Smooth muscle cell (in vitro differentiated cells): ENCODE data around the gene SCGB1C2. TPM values are rescaled to one million over a fixed set of nuclear protein-coding genes. Genes with fewer than 3 reads are reported as not detected.

Experiments
- DNase-seq: peaks from one replicate; lab custom pipeline; 2025; ENCODE audit not compliant: unreplicated experiment; lab: John Stamatoyannopoulos, UW
- H2AFZ ChIP-seq: fragments of 200-600 bp; sonication (generic); 2 replicates; pipeline ENCODE4 v1.6.0; 2016; ENCODE audit warnings: antibody characterized with exemption, low read depth, mild to moderate bottlenecking
- H3F3A ChIP-seq: fragments of 200-600 bp; sonication (generic); 2 replicates; pipeline ENCODE4 v1.6.0; 2017; ENCODE audit warnings: antibody characterized with exemption, low read depth
- H3K27ac ChIP-seq: fragments of 200-600 bp; sonication (generic); 2 replicates; pipeline ENCODE4 v1.5.1; 2016; ENCODE audit warnings: low read depth, mild to moderate bottlenecking
- H3K27me3 ChIP-seq: fragments of 200-600 bp; sonication (generic); 2 replicates; pipeline ENCODE4 v1.6.1; 2016; ENCODE audit warnings: low read depth, mild to moderate bottlenecking
- H3K36me3 ChIP-seq: fragments of 200-600 bp; sonication (generic); 2 replicates; pipeline ENCODE4 v1.5.1; 2016; ENCODE audit warnings: low read depth
- H3K4me1 ChIP-seq: fragments of 200-600 bp; sonication (generic); 2 replicates; pipeline ENCODE4 v1.5.1; 2016; ENCODE audit warnings: low read depth
- H3K4me2 ChIP-seq: fragments of 200-600 bp; sonication (generic); 2 replicates; pipeline ENCODE4 v1.6.0; 2016; ENCODE audit warnings: mild to moderate bottlenecking
- H3K4me3 ChIP-seq: fragments of 200-600 bp; sonication (generic); 2 replicates; pipeline ENCODE4 v1.5.1; 2016; ENCODE audit warnings: mild to moderate bottlenecking
- H3K79me2 ChIP-seq: fragments of 200-600 bp; sonication (generic); 2 replicates; pipeline ENCODE4 v1.6.0; 2016; ENCODE audit warnings: low read depth, mild to moderate bottlenecking
- H3K9ac ChIP-seq: fragments of 200-600 bp; sonication (generic); 2 replicates; pipeline ENCODE4 v1.6.0; 2016; ENCODE audit warnings: low read depth
- H3K9me3 ChIP-seq: fragments of 200-600 bp; sonication (generic); replicated peaks from 2 replicates; pipeline ENCODE4 v1.5.1; 2016; ENCODE audit warnings: low read depth
- H4K20me1 ChIP-seq: fragments of 200-600 bp; sonication (generic); 2 replicates; pipeline ENCODE4 v1.6.0; 2016; ENCODE audit warnings: low read depth
- WGBS: methylation state at CpG from one replicate; pipeline ENCODE4 v1.1.7; 2016; ENCODE audit warnings: low lambda C conversion rate; 5-methylcytosine and 5-hydroxymethylcytosine counted together
- polyA plus RNA-seq: library from polyadenylated mRNA; unstranded; fragments of >200 nt; fragmentation: Nextera tagmentation; extraction: Ambion mirVana; gene quantifications from 2 replicates; pipeline ENCODE4 v1.2.1, GENCODE V29; 2016
- total RNA-seq: library from RNA; depleted of rRNA; stranded (reverse); fragments of >200 nt; gene quantifications from 2 replicates; pipeline ENCODE4 v1.2.3, GENCODE V29; 2014
- TF ChIP-seq, protein P1 (sequence below): fragments of 200-600 bp; sonication (generic); IDR thresholded peaks from 2 replicates; pipeline ENCODE4 v1.5.1; 2017; ENCODE audit warnings: borderline replicate concordance, mild to moderate bottlenecking, antibody characterized with exemption; ENCODE audit not compliant: insufficient read depth, poor library complexity, severe bottlenecking

The SCGB1C2 gene
- total and polyA plus RNA-seq, 2 experiments from 2014 or later, result not detected

- no peak for DNase-seq
- H3K36me3 ChIP-seq, result no peaks in the 10 kb centered on the region
- H3K27me3 ChIP-seq, result peaks cover 6% of the 10 kb centered on the region
- no peak overlapping the region for H3K9ac ChIP-seq
- no peaks in the 10 kb centered on the region for H3K9me3 ChIP-seq
- no peaks in the 10 kb centered on the region for H3F3A ChIP-seq
- TF ChIP-seq, protein P1, sequence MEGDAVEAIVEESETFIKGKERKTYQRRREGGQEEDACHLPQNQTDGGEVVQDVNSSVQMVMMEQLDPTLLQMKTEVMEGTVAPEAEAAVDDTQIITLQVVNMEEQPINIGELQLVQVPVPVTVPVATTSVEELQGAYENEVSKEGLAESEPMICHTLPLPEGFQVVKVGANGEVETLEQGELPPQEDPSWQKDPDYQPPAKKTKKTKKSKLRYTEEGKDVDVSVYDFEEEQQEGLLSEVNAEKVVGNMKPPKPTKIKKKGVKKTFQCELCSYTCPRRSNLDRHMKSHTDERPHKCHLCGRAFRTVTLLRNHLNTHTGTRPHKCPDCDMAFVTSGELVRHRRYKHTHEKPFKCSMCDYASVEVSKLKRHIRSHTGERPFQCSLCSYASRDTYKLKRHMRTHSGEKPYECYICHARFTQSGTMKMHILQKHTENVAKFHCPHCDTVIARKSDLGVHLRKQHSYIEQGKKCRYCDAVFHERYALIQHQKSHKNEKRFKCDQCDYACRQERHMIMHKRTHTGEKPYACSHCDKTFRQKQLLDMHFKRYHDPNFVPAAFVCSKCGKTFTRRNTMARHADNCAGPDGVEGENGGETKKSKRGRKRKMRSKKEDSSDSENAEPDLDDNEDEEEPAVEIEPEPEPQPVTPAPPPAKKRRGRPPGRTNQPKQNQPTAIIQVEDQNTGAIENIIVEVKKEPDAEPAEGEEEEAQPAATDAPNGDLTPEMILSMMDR, result no peak
- no peak overlapping the region for H3K27ac ChIP-seq
- H4K20me1 ChIP-seq, result no peaks in the 10 kb centered on the region
- WGBS, result 97% methylated on average over 16 of the region's 17 CpGs
- no peaks in the 10 kb centered on the region for H3K4me1 ChIP-seq
- no peak overlapping the region for H3K4me2 ChIP-seq
- no peak overlapping the region for H2AFZ ChIP-seq
- no peak overlapping the region for H3K4me3 ChIP-seq
- H3K79me2 ChIP-seq, result no peaks in the 10 kb centered on the region
Measured at GRCh38 chr17:147796-148740, 10.7 kb downstream of the SCGB1C2 start.

DNA sequence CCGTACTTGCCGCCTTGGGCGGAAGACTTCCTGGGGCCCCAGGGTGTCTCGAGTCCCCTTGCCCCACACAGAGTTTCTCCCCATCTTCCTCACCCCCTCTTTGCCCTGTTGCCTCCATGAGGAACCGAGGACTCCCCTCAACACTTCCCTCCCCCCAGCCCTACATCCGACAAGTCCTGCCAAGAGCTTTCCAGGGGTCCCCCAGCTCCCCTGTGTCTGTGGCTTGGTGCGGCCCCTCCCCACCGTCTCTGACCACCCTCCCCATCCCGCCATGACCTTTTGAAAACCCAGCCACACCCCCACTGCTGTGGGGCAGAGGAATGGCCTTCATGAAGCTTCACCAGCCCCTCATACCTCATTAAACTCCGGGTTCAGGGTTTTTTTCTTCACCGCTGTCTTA is 11.4 kb downstream of the SCGB1C2 start:
- no peaks in the 10 kb centered on the region for H3K79me2 ChIP-seq
- TF ChIP-seq, protein P1, result no peak
- H3K9ac ChIP-seq, result no peak overlapping the region
- H3K4me2 ChIP-seq, result no peak overlapping the region
- WGBS, result 83% methylated on average over 10 of the region's 11 CpGs
- H2AFZ ChIP-seq, result no peak overlapping the region
- H3K4me3 ChIP-seq, result no peak overlapping the region
- no peaks in the 10 kb centered on the region for H4K20me1 ChIP-seq
- H3K36me3 ChIP-seq, result no peaks in the 10 kb centered on the region
- no peak overlapping the region for H3K27ac ChIP-seq
- no peaks in the 10 kb centered on the region for H3K27me3 ChIP-seq
- no peaks in the 10 kb centered on the region for H3K4me1 ChIP-seq
- no peaks in the 10 kb centered on the region for H3K9me3 ChIP-seq
- H3F3A ChIP-seq, result no peaks in the 10 kb centered on the region
- no peak for DNase-seq

DNA sequence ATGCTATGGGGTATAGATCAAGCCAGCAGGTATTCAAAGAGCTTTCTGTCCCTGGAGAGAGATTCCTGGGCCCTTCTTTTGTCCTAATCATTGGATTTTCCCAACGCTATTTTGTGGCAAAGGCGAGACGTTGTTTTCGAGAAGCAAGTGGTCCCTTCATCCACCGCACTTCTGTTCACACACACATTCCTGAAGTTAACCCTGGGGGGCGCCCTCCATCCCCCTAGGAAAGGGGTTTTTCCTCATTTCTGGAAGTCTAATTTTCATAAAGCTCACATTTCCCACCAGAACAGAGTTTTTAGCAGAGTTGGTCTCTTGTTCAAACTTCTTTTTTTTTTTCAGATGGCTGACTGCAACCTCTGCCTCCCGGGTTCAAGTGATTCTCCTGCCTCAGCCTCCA is 11.9 kb downstream of the SCGB1C2 start:
- no peaks in the 10 kb centered on the region for H3K4me1 ChIP-seq
- no peak overlapping the region for H3K4me2 ChIP-seq
- no peaks in the 10 kb centered on the region for H3K79me2 ChIP-seq
- no peaks in the 10 kb centered on the region for H3K27me3 ChIP-seq
- H2AFZ ChIP-seq, result no peak overlapping the region
- no peaks in the 10 kb centered on the region for H3K36me3 ChIP-seq
- H3K27ac ChIP-seq, result no peak overlapping the region
- WGBS, result 90% methylated on average over 7 of the region's 7 CpGs
- TF ChIP-seq, protein P1, result no peak
- no peak overlapping the region for H3K9ac ChIP-seq
- no peaks in the 10 kb centered on the region for H4K20me1 ChIP-seq
- H3F3A ChIP-seq, result no peaks in the 10 kb centered on the region
- no peaks in the 10 kb centered on the region for H3K9me3 ChIP-seq
- no peak overlapping the region for H3K4me3 ChIP-seq
- no peak for DNase-seq
